ENCODE results near the gene STK17B. TPM values are rescaled to one million over a fixed set of nuclear protein-coding genes. Genes with fewer than 3 reads are reported as not detected.

STK17B gene
- total RNA-seq, 4 donors from 2014 or later: 7.2 to 28.2 (median 26.8) TPM

DNA sequence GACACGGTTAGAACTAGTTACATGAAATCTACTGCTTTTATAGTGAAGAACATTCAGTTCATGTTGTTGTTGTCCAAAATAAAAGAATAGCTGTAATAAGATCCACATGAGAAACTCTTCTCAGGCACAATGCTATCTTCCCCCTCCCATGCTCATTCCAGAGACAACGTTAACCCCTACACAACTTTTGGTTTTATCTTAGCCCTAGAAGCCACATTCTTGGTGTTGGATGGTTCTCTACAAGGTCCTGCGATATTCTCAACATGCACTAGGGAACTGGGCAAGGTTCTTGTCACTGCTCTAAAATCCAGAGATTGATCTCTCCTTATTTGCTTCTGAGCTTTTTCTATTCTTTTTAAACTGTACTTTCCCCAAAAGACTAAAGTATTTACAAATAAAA lies 51.5 kb downstream of the STK17B start:
- intact Hi-C loops (cut with DNase I; ENCODE audit: low total_unique reads): no loop called here
- no peaks in the 10 kb centered on the region for H3K9me3 ChIP-seq
- H3K4me3 ChIP-seq: no peak overlapping the region
- H3K27ac ChIP-seq: no peak overlapping the region
- H3K27me3 ChIP-seq: no peaks in the 10 kb centered on the region
- no peak for DNase-seq
- no peaks in the 10 kb centered on the region for H3K36me3 ChIP-seq
- no peaks in the 10 kb centered on the region for H3K4me1 ChIP-seq
- no peak for TF ChIP-seq POLR2A (IDR thresholded peaks at IDR 0.05)
- TF ChIP-seq, protein P1, sequence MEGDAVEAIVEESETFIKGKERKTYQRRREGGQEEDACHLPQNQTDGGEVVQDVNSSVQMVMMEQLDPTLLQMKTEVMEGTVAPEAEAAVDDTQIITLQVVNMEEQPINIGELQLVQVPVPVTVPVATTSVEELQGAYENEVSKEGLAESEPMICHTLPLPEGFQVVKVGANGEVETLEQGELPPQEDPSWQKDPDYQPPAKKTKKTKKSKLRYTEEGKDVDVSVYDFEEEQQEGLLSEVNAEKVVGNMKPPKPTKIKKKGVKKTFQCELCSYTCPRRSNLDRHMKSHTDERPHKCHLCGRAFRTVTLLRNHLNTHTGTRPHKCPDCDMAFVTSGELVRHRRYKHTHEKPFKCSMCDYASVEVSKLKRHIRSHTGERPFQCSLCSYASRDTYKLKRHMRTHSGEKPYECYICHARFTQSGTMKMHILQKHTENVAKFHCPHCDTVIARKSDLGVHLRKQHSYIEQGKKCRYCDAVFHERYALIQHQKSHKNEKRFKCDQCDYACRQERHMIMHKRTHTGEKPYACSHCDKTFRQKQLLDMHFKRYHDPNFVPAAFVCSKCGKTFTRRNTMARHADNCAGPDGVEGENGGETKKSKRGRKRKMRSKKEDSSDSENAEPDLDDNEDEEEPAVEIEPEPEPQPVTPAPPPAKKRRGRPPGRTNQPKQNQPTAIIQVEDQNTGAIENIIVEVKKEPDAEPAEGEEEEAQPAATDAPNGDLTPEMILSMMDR (IDR thresholded peaks at IDR 0.05): no peak

DNA sequence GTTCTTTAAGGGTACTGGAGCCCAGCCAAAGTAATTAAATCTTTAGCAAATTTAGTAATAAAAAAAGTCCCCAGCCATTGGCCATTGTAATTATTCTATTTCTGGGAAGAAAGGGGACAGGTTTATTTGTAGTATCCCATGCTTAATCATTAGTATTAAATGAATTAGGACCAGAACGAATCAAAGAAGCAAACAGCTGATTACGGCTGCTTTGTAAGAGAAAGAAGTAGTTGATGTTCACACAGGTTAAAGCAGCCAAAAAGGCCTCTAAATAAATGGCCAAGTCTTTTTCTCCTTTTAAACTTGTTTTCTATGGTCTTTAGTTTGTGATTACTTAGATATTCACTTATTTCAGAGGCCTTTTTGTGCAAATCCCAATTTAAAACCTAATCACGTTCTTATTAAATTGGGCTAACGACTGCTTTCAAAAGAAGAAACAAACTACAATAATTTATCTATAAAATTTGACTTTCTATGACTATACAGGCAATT lies 54.1 kb downstream of the STK17B start:
- H3K36me3 ChIP-seq: no peaks in the 10 kb centered on the region
- H3K27ac ChIP-seq: no peak overlapping the region
- no peaks in the 10 kb centered on the region for H3K4me1 ChIP-seq
- H3K9me3 ChIP-seq: no peaks in the 10 kb centered on the region
- no peaks in the 10 kb centered on the region for H3K27me3 ChIP-seq
- DNase-seq: no peak
- no peak overlapping the region for H3K4me3 ChIP-seq
- TF ChIP-seq, protein P1 (IDR thresholded peaks at IDR 0.05): no peak
- no peak for TF ChIP-seq POLR2A (IDR thresholded peaks at IDR 0.05)
- intact Hi-C loops (cut with DNase I; ENCODE audit: low total_unique reads): no loop called here

DNA sequence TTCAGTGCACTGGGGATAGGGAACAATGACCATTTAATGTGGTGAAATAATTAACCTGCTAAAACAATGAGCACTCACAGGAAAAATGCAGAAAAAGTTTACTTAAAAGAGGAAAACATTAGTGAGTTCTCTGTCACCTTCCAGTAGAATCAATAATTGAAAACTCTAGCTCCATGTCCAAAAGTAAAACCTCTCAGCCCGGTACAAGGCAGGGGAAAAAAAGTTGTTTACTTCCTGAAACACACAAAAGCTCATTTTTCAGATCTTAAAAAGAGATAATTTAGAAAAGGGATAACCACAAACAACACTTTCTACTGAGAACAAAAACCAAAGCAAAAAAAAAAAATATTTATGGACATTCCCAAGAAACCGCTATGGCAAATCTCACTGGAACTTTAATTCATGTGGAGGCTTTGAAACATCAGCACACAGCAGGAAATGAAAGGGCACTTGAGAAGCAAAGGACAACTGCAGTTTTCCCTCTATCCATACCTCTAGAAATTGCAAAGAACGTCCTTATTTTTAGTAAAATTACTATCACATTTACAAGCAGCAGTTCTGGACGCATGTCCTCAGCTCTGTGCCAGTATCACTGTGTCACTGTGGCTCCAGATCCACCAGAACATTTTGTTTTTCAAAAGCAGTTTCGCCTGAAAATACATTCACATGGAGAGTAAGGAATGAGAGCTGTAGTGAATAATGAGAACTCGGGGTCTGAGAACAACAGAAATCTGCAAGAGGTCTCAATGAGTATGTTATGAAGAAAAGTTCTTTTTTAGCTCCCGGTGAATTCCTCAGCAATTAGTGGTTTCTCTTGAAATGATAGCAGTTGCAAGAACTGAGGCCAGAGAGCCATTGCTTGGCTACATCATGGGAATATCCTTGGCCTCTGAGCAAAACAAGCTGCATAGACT lies 58.1 kb downstream of the STK17B start:
- H3K4me3 ChIP-seq: no peak overlapping the region
- H3K27me3 ChIP-seq: no peaks in the 10 kb centered on the region
- intact Hi-C loops (cut with DNase I; ENCODE audit: low total_unique reads): no loop called here
- DNase-seq: no peak
- no peaks in the 10 kb centered on the region for H3K9me3 ChIP-seq
- H3K27ac ChIP-seq: peak overlapping the region; percentile 40 to 50
- H3K36me3 ChIP-seq: no peaks in the 10 kb centered on the region
- H3K4me1 ChIP-seq: no peaks in the 10 kb centered on the region
- TF ChIP-seq, protein P1 (IDR thresholded peaks at IDR 0.05): no peak
- no peak for TF ChIP-seq POLR2A (IDR thresholded peaks at IDR 0.05)

DNA sequence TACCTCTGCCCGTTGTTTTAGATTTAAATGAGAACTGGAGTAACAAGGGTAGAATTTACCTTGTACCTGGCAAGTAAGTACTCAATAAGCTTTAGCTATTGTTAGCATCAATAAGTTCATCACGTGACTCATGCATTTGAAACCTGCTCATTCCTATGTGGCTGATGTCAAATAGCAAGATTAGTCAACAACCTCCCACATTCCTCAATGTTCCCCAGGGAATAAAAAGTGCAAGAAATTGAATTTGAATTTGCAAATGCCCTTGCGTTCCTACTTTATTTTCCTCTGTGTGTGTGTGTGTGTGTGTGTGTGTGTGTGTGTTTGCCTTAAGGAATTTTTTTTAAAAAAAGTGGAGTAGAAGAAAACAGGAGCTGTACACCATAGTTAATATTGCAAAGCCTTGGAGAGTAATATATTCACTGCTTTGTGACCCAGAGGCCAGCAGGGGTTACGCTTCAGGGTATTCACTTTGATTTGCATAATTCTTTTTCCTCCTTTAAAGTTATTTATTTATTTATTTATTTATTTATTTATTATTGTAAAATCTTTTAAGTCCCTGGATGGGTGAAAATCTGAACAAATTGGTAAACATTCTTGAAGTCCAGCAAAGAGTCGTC lies 58.9 kb downstream of the STK17B start:
- Histone ChIP-seq H3K27me3 (no peaks in the 10 kb centered on the region), H3K4me1 (no peaks in the 10 kb centered on the region), H3K27ac (peak overlapping the region; percentile 40 to 50), H3K4me3 (no peak overlapping the region), H3K9me3 (no peaks in the 10 kb centered on the region), H3K36me3 (no peaks in the 10 kb centered on the region)
- no peak for DNase-seq
- intact Hi-C loops (cut with DNase I; ENCODE audit: low total_unique reads): no loop called here
- TF ChIP-seq POLR2A (IDR thresholded peaks at IDR 0.05): no peak
- TF ChIP-seq, protein P1 (IDR thresholded peaks at IDR 0.05): no peak

DNA sequence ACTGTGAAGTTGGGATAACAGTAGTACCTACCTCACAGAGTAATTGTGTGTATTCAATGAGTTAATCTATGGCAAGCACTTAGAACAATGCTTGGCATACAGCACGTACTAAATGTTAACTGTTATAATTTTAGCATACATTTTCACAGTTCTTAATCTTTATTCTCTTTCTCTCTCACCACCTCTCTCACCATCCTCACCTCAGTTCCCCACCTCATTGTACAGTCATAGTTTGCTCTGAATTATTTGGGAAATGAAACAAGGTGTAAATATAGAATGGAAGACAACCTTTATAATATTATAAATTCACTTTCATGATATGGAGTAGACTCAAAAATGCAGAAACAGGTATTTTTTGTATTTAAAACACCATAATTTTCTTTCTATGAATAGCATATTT lies 62.8 kb downstream of the STK17B start:
- Histone ChIP-seq H3K4me1 (no peaks in the 10 kb centered on the region), H3K9me3 (no peaks in the 10 kb centered on the region), H3K4me3 (no peak overlapping the region), H3K27ac (no peak overlapping the region), H3K36me3 (no peaks in the 10 kb centered on the region), H3K27me3 (no peaks in the 10 kb centered on the region)
- TF ChIP-seq POLR2A (IDR thresholded peaks at IDR 0.05): no peak
- TF ChIP-seq, protein P1 (IDR thresholded peaks at IDR 0.05): no peak
- DNase-seq: no peak
- intact Hi-C loops (cut with DNase I; ENCODE audit: low total_unique reads): no loop called here

Data from uterus (tissue), 4 donors.